CD14-positive monocyte (primary cell): Measurements from ENCODE around the gene SRCAP. TPM values are rescaled to one million over a fixed set of nuclear protein-coding genes. Genes with fewer than 3 reads are reported as not detected.

ENCODE experiments used
- DNase-seq, 3 donors: peaks; one replicate each; pipeline ENCODE4 v3.0.0-alpha.2; 2011 to 2022
- H2AFZ ChIP-seq: 2 replicates; pipeline ENCODE4 v1.6.0; 2012; ENCODE audit warnings: mild to moderate bottlenecking, low read depth, low read length, inconsistent platforms; ENCODE audit not compliant: insufficient read depth, poor library complexity, severe bottlenecking
- H3K27ac ChIP-seq, 2 donors: 1 replicate in 1 of 2; 2 replicates in 1 of 2; pipeline ENCODE4 v1.5.1; 2012 to 2013; ENCODE audit warnings: low read length in 2 of 2, control low read depth in 1 of 2, inconsistent platforms in 1 of 2, low read depth in 1 of 2, mild to moderate bottlenecking in 1 of 2
- H3K27me3 ChIP-seq, 2 donors: one replicate each; pipeline versions ENCODE4 v1.6.0 to v1.6.1; 2011 to 2013; ENCODE audit warnings: low read length in 2 of 2; ENCODE audit not compliant: control insufficient read depth in 2 of 2, insufficient read depth in 2 of 2
- H3K36me3 ChIP-seq, 2 donors: replicated peaks in 1 of 2; 1 replicate in 1 of 2; 2 replicates in 1 of 2; pipeline versions ENCODE4 v1.5.1 to v1.6.1; 2012 to 2013; ENCODE audit warnings: low read length in 2 of 2, control low read depth in 1 of 2, inconsistent platforms in 1 of 2, mild to moderate bottlenecking in 1 of 2; ENCODE audit not compliant: insufficient read depth in 2 of 2, control insufficient read depth in 1 of 2
- H3K4me1 ChIP-seq, 2 donors: 1 replicate in 1 of 2; 2 replicates in 1 of 2; pipeline versions ENCODE4 v1.5.1 to v1.6.1; 2012 to 2013; ENCODE audit warnings: low read length in 2 of 2, control low read depth in 1 of 2, inconsistent platforms in 1 of 2, mild to moderate bottlenecking in 1 of 2, moderate library complexity in 1 of 2; ENCODE audit not compliant: insufficient read depth in 2 of 2, control insufficient read depth in 1 of 2
- H3K4me2 ChIP-seq: replicated peaks from 2 replicates; pipeline ENCODE3; 2012; ENCODE audit warnings: low read length, moderate library complexity, mild to moderate bottlenecking; ENCODE audit not compliant: poor library complexity, severe bottlenecking; ENCODE audit errors: extremely low read depth
- H3K4me3 ChIP-seq, 3 experiments: fragments of 200-600 bp in 1 of 3; sonication (generic) in 1 of 3; replicated peaks in 1 of 3; 1 replicate in 2 of 3; 2 replicates in 1 of 3; pipeline ENCODE4 v1.5.1; 2011 to 2013; ENCODE audit warnings: low read length in 3 of 3, mild to moderate bottlenecking in 3 of 3, control low read depth in 2 of 3, low read depth in 2 of 3, inconsistent platforms in 1 of 3, moderate library complexity in 1 of 3
- H3K79me2 ChIP-seq: 2 replicates; pipeline ENCODE4 v1.6.0; 2012; ENCODE audit warnings: mild to moderate bottlenecking, control low read depth, inconsistent platforms, low read length, moderate library complexity; ENCODE audit not compliant: insufficient read depth
- H3K9ac ChIP-seq: 2 replicates; pipeline ENCODE4 v1.6.0; 2017; ENCODE audit warnings: low read length, mild to moderate bottlenecking; ENCODE audit not compliant: insufficient read depth, poor library complexity, severe bottlenecking
- H3K9me3 ChIP-seq, 2 donors: replicated peaks in 1 of 2; 1 replicate in 1 of 2; 2 replicates in 1 of 2; pipeline versions ENCODE4 v1.5.1 to v1.6.1; 2012 to 2013; ENCODE audit warnings: low read length in 2 of 2, control low read depth in 1 of 2; ENCODE audit not compliant: control insufficient read depth in 1 of 2, insufficient read depth in 1 of 2
- H4K20me1 ChIP-seq: 2 replicates; pipeline ENCODE4 v1.6.0; 2012; ENCODE audit warnings: mild to moderate bottlenecking, low read length, control low read depth, moderate library complexity; ENCODE audit not compliant: insufficient read depth
- H3K27ac Mint-ChIP-seq, 7 donors: one replicate each; pipeline ENCODE4 v1.8.0; 2020; ENCODE audit warnings: mild to moderate bottlenecking in 7 of 7, mixed read lengths in 7 of 7, moderate library complexity in 6 of 7, inconsistent platforms in 2 of 7
- H3K27me3 Mint-ChIP-seq, 3 donors: one replicate each; pipeline ENCODE4 v1.8.0; 2021 to 2022; ENCODE audit warnings: low read depth in 3 of 3, mild to moderate bottlenecking in 3 of 3, mixed read lengths in 3 of 3, moderate library complexity in 3 of 3, inconsistent platforms in 1 of 3
- H3K36me3 Mint-ChIP-seq, 2 donors: one replicate each; pipeline ENCODE4 v1.8.0; 2020; ENCODE audit warnings: mixed read lengths in 2 of 2, inconsistent platforms in 1 of 2, mild to moderate bottlenecking in 1 of 2
- H3K4me1 Mint-ChIP-seq: one replicate; pipeline ENCODE4 v1.8.0; 2020; ENCODE audit warnings: mild to moderate bottlenecking, mixed read lengths
- H3K4me3 Mint-ChIP-seq, 2 donors: one replicate each; pipeline ENCODE4 v1.8.0; 2020; ENCODE audit warnings: mild to moderate bottlenecking in 2 of 2, mixed read lengths in 2 of 2, moderate library complexity in 1 of 2
- H3K9me3 Mint-ChIP-seq, 7 donors: one replicate each; pipeline ENCODE4 v1.8.0; 2020 to 2022; ENCODE audit warnings: mixed read lengths in 7 of 7, mild to moderate bottlenecking in 6 of 7, moderate library complexity in 6 of 7, inconsistent platforms in 2 of 7
- CTCF ChIP-seq: fragments of 200-600 bp; IDR thresholded peaks from one replicate; pipeline ENCODE4 v1.8.0; 2022; ENCODE audit warnings: antibody characterized with exemption, mild to moderate bottlenecking
- WGBS: methylation state at CpG from one replicate; pipeline ENCODE4 v1.1.5; 2013; ENCODE audit warnings: missing lambda C conversion rate; ENCODE audit not compliant: insufficient coverage; 5-methylcytosine and 5-hydroxymethylcytosine counted together
- intact Hi-C, 2 donors: fragments of 100-400 bp; cut with micrococcal nuclease; formaldehyde crosslinking; loops; one replicate each; pipeline versions ENCODE4 v1.15.0 to v1.15.1; 2023
- polyA plus RNA-seq, 3 donors: library from polyadenylated mRNA; depleted of rRNA in 1 of 3; unstranded in 2 of 3; stranded (reverse) in 1 of 3; fragments of 300-500 nt in 2 of 3; fragments of >200 nt in 1 of 3; fragmentation: Illumina TruSeq in 2 of 3; gene quantifications; 1 replicate in 2 of 3; 2 replicates in 1 of 3; pipeline ENCODE4 v1.2.3, GENCODE V29; 2012 to 2021

The SRCAP gene
- polyA plus RNA-seq, 3 donors, result 3.0 to 16.0 (median 6.3) TPM

DNA sequence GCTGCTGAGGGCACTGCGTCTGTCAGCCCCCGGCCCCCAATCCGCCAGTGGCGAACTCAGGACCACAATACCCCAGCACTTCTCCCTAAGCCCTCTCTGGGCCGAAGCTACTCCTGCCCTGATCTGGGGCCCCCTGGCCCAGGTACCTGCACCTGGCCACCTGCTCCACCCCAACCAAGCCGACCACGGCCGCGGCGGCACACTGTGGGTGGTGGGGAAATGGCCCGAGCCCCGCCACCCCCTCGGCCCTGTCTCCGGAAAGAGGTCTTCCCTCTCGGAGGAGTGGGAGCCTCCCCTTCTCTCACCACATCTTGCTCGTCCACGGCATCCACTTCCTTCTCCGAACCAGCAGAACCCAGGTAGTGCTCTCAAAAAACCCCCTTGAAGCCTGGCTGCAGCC is 44.1 kb upstream of the SRCAP start:
- H3K4me1 Mint-ChIP-seq, result peaks cover 35% of the 10 kb centered on the region
- peaks cover 23% of the 10 kb centered on the region for H4K20me1 ChIP-seq
- intact Hi-C loops, result loop anchor here (5.0 to 10.0 kb wide), 4 partner anchors 83 to 280 kb away; partner anchors contain the start of genes CFAP119 (in 1 of the 2), FBXL19 (in 1 of the 2), MYL11 (in 1 of the 2) and RNF40 (in 1 of the 2)
- peaks cover 35% of the 10 kb centered on the region for H3K79me2 ChIP-seq
- H3K27me3 Mint-ChIP-seq, result peaks cover 0 to 3% (median 0%) of the 10 kb centered on the region in 3 donors
- no peak overlapping the region for H3K4me3 ChIP-seq
- no peaks in the 10 kb centered on the region for H3K9me3 ChIP-seq
- H3K9ac ChIP-seq, result no peak overlapping the region
- H3K27me3 ChIP-seq, result no peaks in the 10 kb centered on the region
- no peak for DNase-seq
- 100% methylated on average over 1 of the region's 18 CpGs for WGBS
- H3K4me3 Mint-ChIP-seq, result no peak overlapping the region
- H3K36me3 Mint-ChIP-seq, result peaks cover 43 to 48% of the 10 kb centered on the region in 2 donors
- H3K9me3 Mint-ChIP-seq, result peaks cover 0 to 2% (median 0%) of the 10 kb centered on the region in 7 donors
- H3K27ac ChIP-seq, result no peak overlapping the region
- no peak overlapping the region for H2AFZ ChIP-seq
- TF ChIP-seq CTCF, result no peak
- no peak overlapping the region for H3K4me2 ChIP-seq
- peaks cover 27 to 39% of the 10 kb centered on the region in 2 donors for H3K4me1 ChIP-seq
- H3K27ac Mint-ChIP-seq, result no peak overlapping the region
- H3K36me3 ChIP-seq, result peaks cover 38 to 51% of the 10 kb centered on the region in 2 donors

DNA sequence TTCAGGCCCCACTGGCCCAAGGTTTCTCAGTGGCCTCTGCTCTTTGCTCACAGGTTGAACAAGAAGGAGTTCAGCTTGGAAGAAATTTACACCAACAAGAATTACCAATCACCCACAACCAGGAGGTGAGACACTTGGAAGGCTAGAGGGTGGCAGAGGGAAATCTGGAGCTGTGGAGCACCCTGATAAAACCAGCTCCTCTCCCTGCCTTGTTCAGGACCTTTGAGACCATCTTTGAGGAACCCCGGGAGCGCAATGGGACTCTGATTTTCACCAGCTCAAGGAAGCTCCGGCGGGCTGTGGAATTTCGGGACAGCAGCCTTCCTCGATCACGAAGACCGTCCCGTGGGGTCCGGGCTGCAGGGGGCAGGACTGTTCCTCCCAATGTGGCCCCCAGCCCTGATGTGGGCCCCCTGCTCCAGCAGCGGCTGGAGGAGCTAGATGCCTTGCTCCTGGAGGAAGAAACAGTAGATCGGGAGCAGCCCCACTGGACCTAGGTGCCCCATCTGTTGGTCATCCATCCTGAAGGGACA is 43.1 kb upstream of the SRCAP start:
- peaks cover 33% of the 10 kb centered on the region for H4K20me1 ChIP-seq
- intact Hi-C loops, result loop anchor here (5.0 to 10.0 kb wide), 4 partner anchors 84 to 281 kb away; partner anchors contain the start of genes CFAP119 (in 1 of the 2), FBXL19 (in 1 of the 2), MYL11 (in 1 of the 2) and RNF40 (in 1 of the 2)
- peaks cover 44% of the 10 kb centered on the region for H3K79me2 ChIP-seq
- H3K9ac ChIP-seq, result no peak overlapping the region
- no peak for TF ChIP-seq CTCF
- H3K27ac ChIP-seq, result no peak overlapping the region
- Mint-ChIP-seq H3K4me3 (no peak overlapping the region), H3K9me3 (peaks cover 0 to 2% (median 0%) of the 10 kb centered on the region in 7 donors), H3K27me3 (peaks cover 0 to 3% (median 0%) of the 10 kb centered on the region in 3 donors), H3K27ac (peak overlapping the region in 4 of 7 donors; percentile 42 to 96 (median 75)), H3K36me3 (peaks cover 46 to 52% of the 10 kb centered on the region in 2 donors), H3K4me1 (peaks cover 37% of the 10 kb centered on the region)
- H3K27me3 ChIP-seq, result no peaks in the 10 kb centered on the region
- H3K4me3 ChIP-seq, result no peak overlapping the region
- no peak overlapping the region for H3K4me2 ChIP-seq
- H2AFZ ChIP-seq, result no peak overlapping the region
- peaks cover 41 to 52% of the 10 kb centered on the region in 2 donors for H3K36me3 ChIP-seq
- H3K9me3 ChIP-seq, result no peaks in the 10 kb centered on the region
- 94% methylated on average over 11 of the region's 12 CpGs for WGBS
- no peak for DNase-seq
- H3K4me1 ChIP-seq, result peaks cover 34 to 45% of the 10 kb centered on the region in 2 donors
